Measurements from ENCODE around the gene CNPY3.
A peak's percentile ranks its signal among the peaks of the same experiment; 100 is the strongest.

The CNPY3 gene

DNA sequence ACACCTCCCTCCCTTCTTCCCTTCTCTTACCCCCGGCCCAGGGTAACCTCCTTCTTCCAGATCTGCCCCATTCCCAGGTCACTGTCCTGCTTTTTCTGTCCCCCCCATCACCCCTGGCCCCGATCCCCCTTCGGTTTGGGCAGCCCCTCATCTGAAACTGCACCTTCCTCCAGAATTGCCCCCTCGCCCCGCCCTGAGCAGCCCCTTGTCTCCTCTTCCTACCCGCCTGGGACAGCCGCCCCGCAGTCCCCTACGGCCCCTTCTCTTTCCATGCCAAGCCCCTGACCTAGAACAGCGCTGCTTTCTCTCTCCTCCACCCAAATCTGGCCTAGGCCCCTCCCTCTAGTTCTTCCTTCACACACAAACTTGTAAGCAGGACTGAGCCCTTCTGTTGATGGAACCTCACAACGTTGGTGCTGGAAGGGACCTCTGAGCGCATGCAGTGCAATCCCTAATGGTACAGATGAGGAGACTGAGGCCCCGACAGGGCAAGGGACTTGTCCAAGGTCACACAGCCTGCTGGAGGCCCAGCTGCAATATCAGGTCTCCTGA, 55.7 kb downstream of the CNPY3 start:
- DNase-seq: peak in 1 of 2 experiments; percentile 16

DNA sequence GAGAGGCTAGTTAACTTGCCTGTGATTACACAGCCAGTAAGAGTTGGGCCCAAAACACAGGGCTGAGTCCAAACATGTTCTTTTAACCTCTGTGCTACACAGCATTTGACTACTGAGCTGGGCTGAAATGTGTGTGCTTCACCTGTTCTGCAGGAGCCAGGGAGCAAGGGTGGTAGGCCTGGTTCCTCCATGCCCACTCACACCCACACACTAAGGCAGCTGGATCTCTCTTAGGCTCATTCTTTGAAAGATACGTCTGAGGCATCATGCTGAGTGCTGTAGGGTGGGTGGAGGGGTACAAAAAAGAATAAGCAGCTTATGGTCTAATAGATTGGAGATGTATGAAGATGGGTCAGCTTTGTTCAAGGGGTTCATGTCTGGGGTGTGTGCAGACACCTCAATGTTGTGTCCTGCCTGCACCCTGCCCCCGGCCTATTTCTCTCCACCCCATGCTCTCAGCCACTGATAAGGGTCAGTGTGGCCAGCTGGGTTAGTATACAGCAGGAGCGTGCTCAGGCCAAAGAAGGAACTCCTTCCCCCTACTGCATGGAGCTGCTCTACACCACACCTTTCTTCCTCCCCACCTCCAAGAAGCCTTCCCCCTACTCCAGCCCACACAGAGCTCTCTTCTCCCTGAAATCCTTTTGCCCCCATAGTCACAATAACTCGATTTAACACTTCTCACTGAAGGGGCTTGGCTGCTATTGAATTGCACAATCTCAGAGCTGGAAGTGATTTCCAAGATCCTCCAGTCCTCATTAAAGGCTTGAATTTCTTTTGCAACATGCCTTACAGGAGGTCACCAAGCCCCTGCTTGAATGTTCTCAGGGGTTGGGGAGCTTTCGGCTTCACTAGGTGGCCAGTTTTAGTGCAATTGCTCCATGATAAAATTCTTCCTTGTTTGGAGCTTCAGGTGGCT, 58.5 kb downstream of the CNPY3 start:
- no peak for DNase-seq

DNA sequence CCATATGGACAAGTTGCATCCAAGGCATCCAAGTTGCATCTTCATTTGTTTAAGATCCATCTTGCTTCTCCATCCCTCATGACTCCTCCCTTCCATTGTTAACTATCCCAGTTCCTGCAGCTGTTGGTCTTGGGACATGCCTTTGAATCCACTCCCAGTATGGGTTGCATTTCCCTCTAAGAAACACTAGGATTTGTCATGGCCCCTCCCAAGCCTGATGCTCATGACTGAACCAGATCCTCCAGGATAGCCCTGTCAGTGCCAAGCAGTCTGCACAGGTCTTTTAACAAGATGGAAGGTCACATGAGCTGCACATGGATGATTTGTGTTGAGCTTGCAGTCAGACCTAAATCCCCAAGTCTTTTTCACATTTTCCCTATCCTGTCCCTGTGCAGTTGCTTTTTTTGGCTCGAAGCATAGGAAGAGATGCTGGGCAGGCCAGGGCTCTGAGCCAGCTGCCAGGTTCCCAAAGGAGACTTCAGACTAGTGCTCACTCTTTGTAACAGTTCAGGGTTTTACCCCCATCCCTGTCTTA, 59.3 kb downstream of the CNPY3 start:
- DNase-seq: peak in 1 of 2 experiments; percentile 21

Measured in NCI-H446 (cell line).